Measurements from ENCODE around the gene FAR2.

The FAR2 gene

DNA sequence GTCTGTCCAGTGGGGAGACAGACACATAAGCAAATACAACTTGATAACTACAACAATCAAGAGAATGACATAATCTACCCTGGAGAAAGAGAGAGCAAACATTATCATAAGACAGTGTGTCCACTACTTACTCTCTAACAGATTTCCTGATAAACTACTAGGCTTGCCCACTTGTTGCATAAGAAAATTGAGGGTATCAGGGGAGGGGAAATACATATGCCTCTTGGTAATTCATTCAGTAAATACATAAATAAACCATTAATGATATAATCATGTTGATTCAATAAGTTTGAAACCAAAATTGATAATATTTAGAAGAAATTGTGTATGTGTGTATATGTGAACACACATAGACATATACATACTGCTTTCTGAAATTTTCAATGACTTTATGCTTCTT is 155.3 kb downstream of the FAR2 start:
- H3K27me3 ChIP-seq (ENCODE audit: control insufficient read depth, insufficient read depth, low read length): no peaks in the 10 kb centered on the region
- no peaks in the 10 kb centered on the region for H3K9me3 ChIP-seq (ENCODE audit: control insufficient read depth, low read length)
- H3K4me1 ChIP-seq (ENCODE audit: control insufficient read depth, insufficient read depth, low read length): no peaks in the 10 kb centered on the region
- H3K36me3 ChIP-seq (ENCODE audit: control insufficient read depth, insufficient read depth, low read length): no peaks in the 10 kb centered on the region
- no peak overlapping the region for H3K4me3 ChIP-seq (ENCODE audit: low read length)
- H3K9ac ChIP-seq (ENCODE audit: low read length): no peak overlapping the region

DNA sequence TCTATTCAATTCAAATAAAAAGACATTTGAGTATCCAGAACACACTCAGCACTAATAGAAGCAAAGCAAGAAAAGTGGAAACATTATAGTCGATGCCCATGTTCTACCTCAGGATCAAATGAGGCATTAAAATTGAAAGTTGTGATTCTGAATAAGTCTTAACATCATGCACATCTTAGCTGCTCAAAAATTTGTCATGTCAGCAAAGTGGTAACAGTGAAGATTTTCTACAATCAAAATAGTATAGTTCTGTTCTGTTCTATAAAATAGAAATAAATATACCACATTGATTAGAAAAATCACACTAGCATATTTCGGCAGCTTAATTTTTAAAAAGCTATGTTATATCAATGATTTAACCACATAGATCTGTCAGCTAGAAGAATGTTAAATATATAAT is 157.2 kb downstream of the FAR2 start:
- H3K4me1 ChIP-seq (ENCODE audit: control insufficient read depth, insufficient read depth, low read length): no peaks in the 10 kb centered on the region
- H3K36me3 ChIP-seq (ENCODE audit: control insufficient read depth, insufficient read depth, low read length): no peaks in the 10 kb centered on the region
- H3K9me3 ChIP-seq (ENCODE audit: control insufficient read depth, low read length): no peaks in the 10 kb centered on the region
- H3K9ac ChIP-seq (ENCODE audit: low read length): no peak overlapping the region
- no peaks in the 10 kb centered on the region for H3K27me3 ChIP-seq (ENCODE audit: control insufficient read depth, insufficient read depth, low read length)
- H3K4me3 ChIP-seq (ENCODE audit: low read length): no peak overlapping the region

DNA sequence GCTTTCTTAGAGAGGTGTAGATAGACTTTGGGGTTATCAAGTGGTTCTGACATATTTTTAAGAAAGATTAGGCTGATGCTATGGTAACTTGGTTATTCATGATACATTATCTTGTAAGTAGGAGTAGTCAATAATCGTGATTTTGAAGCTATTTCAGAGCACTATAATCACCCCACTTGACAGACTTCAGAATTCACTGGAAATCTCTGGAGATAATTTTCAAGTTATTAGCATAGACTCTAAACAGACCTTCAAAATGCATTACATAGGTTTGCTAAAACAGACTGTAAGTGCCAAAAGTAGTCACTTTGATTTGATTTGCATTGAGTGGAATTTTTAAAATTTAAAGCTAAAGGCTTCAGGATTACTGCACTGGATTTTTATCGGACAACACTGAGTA is 157.6 kb downstream of the FAR2 start:
- Histone ChIP-seq H3K4me3 (ENCODE audit: low read length) (no peak overlapping the region), H3K27me3 (ENCODE audit: control insufficient read depth, insufficient read depth, low read length) (no peaks in the 10 kb centered on the region), H3K36me3 (ENCODE audit: control insufficient read depth, insufficient read depth, low read length) (no peaks in the 10 kb centered on the region), H3K9me3 (ENCODE audit: control insufficient read depth, low read length) (no peaks in the 10 kb centered on the region), H3K9ac (ENCODE audit: low read length) (no peak overlapping the region), H3K4me1 (ENCODE audit: control insufficient read depth, insufficient read depth, low read length) (no peaks in the 10 kb centered on the region)

DNA sequence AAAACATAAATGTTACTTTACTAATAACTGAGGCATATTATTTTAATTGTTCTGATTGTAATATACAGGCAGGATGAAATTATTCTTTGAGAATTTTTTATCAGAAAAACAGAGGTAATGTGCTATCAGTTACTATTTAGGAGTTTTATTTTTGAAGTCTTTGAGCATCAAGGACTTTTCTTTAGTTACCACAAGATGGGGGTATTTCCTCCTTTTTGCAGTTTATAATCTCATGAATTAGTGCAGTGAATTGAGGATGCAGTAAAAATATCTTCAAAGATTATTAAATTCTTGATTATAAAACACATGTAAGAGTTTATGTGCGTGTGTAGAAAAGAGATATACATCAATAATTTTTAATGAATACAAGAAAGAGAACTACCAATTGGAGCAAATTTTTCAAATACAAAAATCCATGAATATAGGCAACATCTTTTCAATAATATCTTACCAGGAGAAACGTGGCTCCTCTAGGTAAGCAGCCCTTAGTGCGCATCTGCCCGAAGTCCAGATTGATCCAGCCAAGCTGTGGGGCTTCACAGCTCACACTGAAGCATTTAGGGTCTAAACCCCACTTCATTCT is 160.3 kb downstream of the FAR2 start:
- Histone ChIP-seq H3K36me3 (ENCODE audit: control insufficient read depth, insufficient read depth, low read length) (no peaks in the 10 kb centered on the region), H3K9ac (ENCODE audit: low read length) (no peak overlapping the region), H3K9me3 (ENCODE audit: control insufficient read depth, low read length) (no peaks in the 10 kb centered on the region), H3K4me1 (ENCODE audit: control insufficient read depth, insufficient read depth, low read length) (no peaks in the 10 kb centered on the region), H3K27me3 (ENCODE audit: control insufficient read depth, insufficient read depth, low read length) (no peaks in the 10 kb centered on the region), H3K4me3 (ENCODE audit: low read length) (no peak overlapping the region)

DNA sequence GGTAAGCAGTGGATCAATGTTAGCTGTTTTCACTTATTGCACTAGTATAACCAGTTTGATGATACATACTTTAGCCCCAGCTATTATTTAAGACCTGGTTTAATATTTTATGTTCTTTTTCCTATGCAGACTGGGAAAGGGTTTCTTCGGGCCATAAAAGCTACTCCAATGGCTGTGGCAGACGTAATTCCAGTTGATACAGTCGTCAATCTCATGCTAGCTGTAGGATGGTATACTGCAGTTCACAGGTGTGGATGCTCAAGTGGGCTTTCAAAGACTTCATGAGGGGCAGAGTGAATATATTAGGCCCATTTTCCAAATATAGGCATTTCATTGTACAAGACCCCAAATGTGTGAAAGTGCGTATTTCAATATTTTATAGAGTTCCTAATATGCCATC is 161.8 kb downstream of the FAR2 start:
- Histone ChIP-seq H3K36me3 (ENCODE audit: control insufficient read depth, insufficient read depth, low read length) (no peaks in the 10 kb centered on the region), H3K27me3 (ENCODE audit: control insufficient read depth, insufficient read depth, low read length) (no peaks in the 10 kb centered on the region), H3K4me3 (ENCODE audit: low read length) (no peak overlapping the region), H3K4me1 (ENCODE audit: control insufficient read depth, insufficient read depth, low read length) (no peaks in the 10 kb centered on the region), H3K9ac (ENCODE audit: low read length) (no peak overlapping the region), H3K9me3 (ENCODE audit: control insufficient read depth, low read length) (no peaks in the 10 kb centered on the region)

DNA sequence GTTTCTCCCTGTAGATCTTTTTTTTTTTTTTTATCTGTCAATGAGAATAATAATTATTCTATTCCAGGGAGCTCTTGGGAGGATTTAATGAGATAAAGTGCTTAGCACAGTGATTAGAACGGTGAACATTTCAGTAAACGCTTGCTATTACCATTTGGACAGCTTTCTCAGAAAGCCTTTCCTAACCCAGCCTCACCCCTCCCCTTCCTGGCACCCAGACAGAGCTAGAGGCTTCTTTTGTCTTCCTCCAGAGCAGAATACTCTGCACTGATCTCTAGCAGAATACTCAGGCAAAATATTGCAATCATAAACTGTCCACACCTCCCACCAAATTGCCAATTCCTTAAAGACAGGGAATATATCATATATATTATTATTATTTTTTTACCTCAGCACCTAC is 165.3 kb downstream of the FAR2 start:
- H3K9me3 ChIP-seq (ENCODE audit: control insufficient read depth, low read length): no peaks in the 10 kb centered on the region
- no peaks in the 10 kb centered on the region for H3K27me3 ChIP-seq (ENCODE audit: control insufficient read depth, insufficient read depth, low read length)
- no peak overlapping the region for H3K4me3 ChIP-seq (ENCODE audit: low read length)
- H3K36me3 ChIP-seq (ENCODE audit: control insufficient read depth, insufficient read depth, low read length): no peaks in the 10 kb centered on the region
- H3K4me1 ChIP-seq (ENCODE audit: control insufficient read depth, insufficient read depth, low read length): no peaks in the 10 kb centered on the region
- no peak overlapping the region for H3K9ac ChIP-seq (ENCODE audit: low read length)

DNA sequence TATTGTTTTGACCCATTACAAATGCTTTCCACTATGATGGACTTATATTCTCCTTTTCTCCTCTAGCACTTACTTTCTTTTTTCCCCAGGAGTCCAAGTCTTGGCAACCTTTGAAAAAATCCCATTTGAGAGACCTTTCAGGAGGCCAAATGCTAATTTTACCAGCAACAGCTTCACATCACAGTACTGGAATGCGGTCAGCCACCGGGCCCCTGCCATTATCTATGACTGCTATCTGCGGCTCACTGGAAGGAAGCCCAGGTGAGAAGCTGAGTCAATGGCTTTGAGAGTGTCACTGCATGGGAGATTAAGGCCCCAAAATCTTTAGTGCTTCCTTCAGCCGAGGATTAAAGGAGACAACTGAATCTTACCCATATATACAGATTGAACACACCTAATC is 167.7 kb downstream of the FAR2 start:
- H3K4me3 ChIP-seq (ENCODE audit: low read length): no peak overlapping the region
- H3K9ac ChIP-seq (ENCODE audit: low read length): no peak overlapping the region
- no peaks in the 10 kb centered on the region for H3K27me3 ChIP-seq (ENCODE audit: control insufficient read depth, insufficient read depth, low read length)
- H3K9me3 ChIP-seq (ENCODE audit: control insufficient read depth, low read length): no peaks in the 10 kb centered on the region
- no peaks in the 10 kb centered on the region for H3K36me3 ChIP-seq (ENCODE audit: control insufficient read depth, insufficient read depth, low read length)
- H3K4me1 ChIP-seq (ENCODE audit: control insufficient read depth, insufficient read depth, low read length): no peaks in the 10 kb centered on the region

DNA sequence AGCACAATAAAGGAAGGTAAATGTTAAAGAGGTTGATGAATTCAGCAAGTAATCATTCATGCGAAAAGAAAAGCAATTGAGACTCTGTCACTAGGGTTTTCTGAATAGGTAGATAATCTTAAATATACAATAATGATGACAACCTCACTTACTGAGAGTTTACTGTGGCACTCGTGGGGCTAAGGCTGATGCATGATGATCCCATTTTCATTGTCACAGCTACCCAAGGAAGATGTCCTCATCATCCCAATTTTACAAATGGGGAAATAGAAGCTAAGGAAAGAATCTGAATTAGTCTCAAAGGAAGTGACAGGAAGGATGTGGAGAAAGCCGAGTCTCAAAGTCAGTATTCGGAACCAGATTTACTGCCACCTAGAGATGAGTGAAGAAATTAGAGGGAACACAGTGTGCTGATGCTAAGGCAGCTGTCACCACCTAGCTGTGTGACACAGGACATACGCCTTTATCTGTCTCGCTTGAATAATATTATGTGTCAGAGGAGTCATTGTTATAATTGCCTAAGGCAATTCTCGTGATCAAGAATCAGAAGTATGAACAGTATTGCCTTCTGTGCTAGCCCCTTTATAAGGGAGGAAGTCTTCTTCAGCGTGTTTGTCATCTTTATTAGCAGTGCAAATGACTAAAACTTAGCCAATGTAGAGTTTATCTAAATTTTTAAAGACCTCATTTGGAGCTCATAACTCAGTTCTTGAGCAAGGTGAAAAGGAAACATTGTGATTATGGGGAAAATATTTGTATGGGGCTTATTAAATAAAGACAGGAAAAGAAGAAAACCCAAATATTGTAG is 168.7 kb downstream of the FAR2 start:
- H3K27me3 ChIP-seq (ENCODE audit: control insufficient read depth, insufficient read depth, low read length): no peaks in the 10 kb centered on the region
- H3K4me3 ChIP-seq (ENCODE audit: low read length): no peak overlapping the region
- H3K9ac ChIP-seq (ENCODE audit: low read length): no peak overlapping the region
- no peaks in the 10 kb centered on the region for H3K36me3 ChIP-seq (ENCODE audit: control insufficient read depth, insufficient read depth, low read length)
- H3K9me3 ChIP-seq (ENCODE audit: control insufficient read depth, low read length): no peaks in the 10 kb centered on the region
- no peaks in the 10 kb centered on the region for H3K4me1 ChIP-seq (ENCODE audit: control insufficient read depth, insufficient read depth, low read length)

DNA sequence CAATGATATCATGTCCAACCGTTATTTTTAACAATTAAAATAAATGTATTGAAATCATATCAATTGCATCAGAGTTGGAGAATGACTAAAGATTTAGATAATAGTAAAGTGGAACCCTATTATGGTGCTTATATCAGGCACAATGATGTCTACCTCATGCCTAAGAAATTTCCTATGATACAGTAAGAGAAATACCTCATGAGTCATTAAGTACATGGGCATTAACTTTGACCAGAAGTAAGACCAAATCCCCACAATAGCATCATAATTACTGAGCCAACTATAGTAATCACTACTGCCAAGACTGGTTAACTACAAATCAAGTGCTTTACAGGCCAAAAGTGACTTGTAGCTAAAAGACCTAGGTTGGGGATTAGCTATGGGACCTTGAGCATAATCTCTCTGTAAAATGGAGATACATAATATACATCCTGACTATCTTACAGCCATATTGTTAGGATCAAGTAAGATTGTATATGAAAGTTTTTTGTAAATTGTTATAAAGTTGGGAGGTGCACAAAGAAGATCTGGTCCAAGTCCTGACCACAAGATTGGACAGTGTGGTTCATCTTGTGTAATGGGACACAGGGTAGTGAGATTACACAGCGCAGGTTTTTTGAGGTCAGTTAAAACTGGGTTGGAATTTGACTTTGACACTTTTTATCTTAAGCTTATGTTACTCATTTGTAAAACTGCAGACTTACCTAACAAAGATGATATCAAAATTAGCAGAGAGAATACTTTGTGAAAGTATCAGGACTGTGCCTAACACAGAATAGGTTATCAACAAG is 171.4 kb downstream of the FAR2 start:
- no peaks in the 10 kb centered on the region for H3K36me3 ChIP-seq (ENCODE audit: control insufficient read depth, insufficient read depth, low read length)
- H3K9me3 ChIP-seq (ENCODE audit: control insufficient read depth, low read length): no peaks in the 10 kb centered on the region
- H3K4me1 ChIP-seq (ENCODE audit: control insufficient read depth, insufficient read depth, low read length): no peaks in the 10 kb centered on the region
- H3K9ac ChIP-seq (ENCODE audit: low read length): no peak overlapping the region
- no peak overlapping the region for H3K4me3 ChIP-seq (ENCODE audit: low read length)
- H3K27me3 ChIP-seq (ENCODE audit: control insufficient read depth, insufficient read depth, low read length): no peaks in the 10 kb centered on the region

DNA sequence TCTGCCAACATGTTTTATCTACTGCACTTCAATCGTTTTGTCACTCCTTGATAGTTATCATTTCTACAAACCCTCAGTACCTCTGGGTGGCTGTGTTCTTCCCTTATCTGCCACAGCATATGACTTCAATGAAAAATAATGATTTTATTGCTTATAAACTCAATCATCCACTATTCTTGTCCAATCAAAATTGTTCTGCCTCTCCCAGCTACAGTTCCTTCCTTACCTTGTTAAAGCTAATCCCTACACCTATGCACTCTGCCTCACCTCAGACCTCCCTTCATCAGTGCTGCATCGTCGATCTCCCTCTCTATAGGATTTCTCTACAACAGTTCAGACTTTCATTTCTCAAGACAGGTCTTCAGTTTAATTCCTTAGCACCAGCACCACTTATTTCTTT is 173.1 kb downstream of the FAR2 start:
- Histone ChIP-seq H3K36me3 (ENCODE audit: control insufficient read depth, insufficient read depth, low read length) (no peaks in the 10 kb centered on the region), H3K27me3 (ENCODE audit: control insufficient read depth, insufficient read depth, low read length) (no peaks in the 10 kb centered on the region), H3K4me1 (ENCODE audit: control insufficient read depth, insufficient read depth, low read length) (no peaks in the 10 kb centered on the region), H3K9me3 (ENCODE audit: control insufficient read depth, low read length) (no peaks in the 10 kb centered on the region), H3K9ac (ENCODE audit: low read length) (no peak overlapping the region), H3K4me3 (ENCODE audit: low read length) (no peak overlapping the region)

DNA sequence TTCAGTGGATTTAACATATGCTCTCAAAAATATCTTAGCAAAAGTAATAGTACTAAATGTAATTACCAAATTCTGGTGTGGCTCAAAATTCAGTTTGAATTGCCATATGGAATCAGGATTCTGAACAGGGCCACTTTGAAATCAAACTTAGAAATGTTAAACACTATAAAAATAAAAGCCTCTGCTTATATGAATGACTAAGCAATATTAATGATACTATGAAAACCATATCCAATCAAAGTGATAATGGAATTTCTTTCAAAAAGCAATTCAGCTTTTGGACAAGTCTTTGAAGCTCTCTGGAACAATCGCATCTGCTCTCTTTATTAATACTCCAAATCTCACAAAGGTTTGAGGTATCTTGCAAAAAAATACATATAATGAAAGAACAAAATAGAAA is 180.3 kb downstream of the FAR2 start:
- no peaks in the 10 kb centered on the region for H3K27me3 ChIP-seq (ENCODE audit: control insufficient read depth, insufficient read depth, low read length)
- no peaks in the 10 kb centered on the region for H3K36me3 ChIP-seq (ENCODE audit: control insufficient read depth, insufficient read depth, low read length)
- H3K9ac ChIP-seq (ENCODE audit: low read length): no peak overlapping the region
- H3K4me1 ChIP-seq (ENCODE audit: control insufficient read depth, insufficient read depth, low read length): no peaks in the 10 kb centered on the region
- no peak overlapping the region for H3K4me3 ChIP-seq (ENCODE audit: low read length)
- H3K9me3 ChIP-seq (ENCODE audit: control insufficient read depth, low read length): no peaks in the 10 kb centered on the region

DNA sequence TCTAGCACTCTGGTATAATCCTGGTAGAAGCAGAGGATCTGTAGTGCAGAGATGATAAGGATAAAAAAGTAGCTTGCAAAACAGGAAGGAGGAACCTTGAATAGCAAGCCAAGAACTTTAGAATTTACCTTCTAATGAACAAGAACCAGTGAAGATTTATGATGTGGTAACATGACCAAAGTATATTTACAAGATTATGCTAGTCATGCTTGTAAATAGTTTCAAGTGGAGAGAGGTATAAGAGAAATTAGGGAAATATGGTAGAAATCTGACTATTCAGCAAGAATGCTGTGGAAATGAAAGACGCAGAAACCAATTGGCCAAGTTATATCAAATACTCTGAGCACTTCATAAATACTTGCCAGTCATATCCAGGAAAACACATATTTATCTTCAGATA is 184.1 kb downstream of the FAR2 start:
- no peaks in the 10 kb centered on the region for H3K36me3 ChIP-seq (ENCODE audit: control insufficient read depth, insufficient read depth, low read length)
- no peaks in the 10 kb centered on the region for H3K27me3 ChIP-seq (ENCODE audit: control insufficient read depth, insufficient read depth, low read length)
- no peaks in the 10 kb centered on the region for H3K9me3 ChIP-seq (ENCODE audit: control insufficient read depth, low read length)
- no peaks in the 10 kb centered on the region for H3K4me1 ChIP-seq (ENCODE audit: control insufficient read depth, insufficient read depth, low read length)
- H3K9ac ChIP-seq (ENCODE audit: low read length): no peak overlapping the region
- H3K4me3 ChIP-seq (ENCODE audit: low read length): no peak overlapping the region

All from mucosa of stomach (tissue), 1 donor.